Measurements from ENCODE around the gene TTLL1.

DNA sequence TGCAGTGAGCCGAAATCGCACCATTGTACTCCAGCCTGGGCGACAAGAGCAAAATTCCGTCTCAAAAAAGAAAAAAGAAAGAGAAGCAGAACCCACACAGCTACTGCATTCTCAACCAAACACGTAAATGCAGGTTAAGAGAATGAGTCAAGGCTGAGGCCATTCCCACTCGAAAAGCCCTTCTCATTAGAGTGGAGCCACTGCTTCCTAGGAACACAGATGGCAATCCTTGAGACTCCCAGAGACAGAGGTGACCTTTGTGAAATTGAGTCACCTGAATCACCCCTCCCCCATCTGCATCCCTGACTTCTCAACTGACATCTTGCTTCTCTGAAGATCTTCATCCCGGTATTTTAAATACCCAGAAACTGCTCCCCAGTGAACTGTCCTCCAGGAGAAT is 82.4 kb downstream of the TTLL1 start:
- TF ChIP-seq CTCF (IDR thresholded peaks at IDR 0.05; ENCODE audit: borderline replicate concordance, extremely low read depth, low read length, poor library complexity, severe bottlenecking) (no peak), EZH2 (IDR thresholded peaks at IDR 0.05; ENCODE audit: borderline replicate concordance, low read depth, low read length, severe bottlenecking) (no peak)
